ENCODE results near the gene PIGR.
"Not testable (repeated sequence)": the region's sequence is repeated elsewhere in the genome, so short reads cannot be mapped to it uniquely, and the experiment has no call there.

PIGR gene

GRCh38 chr1:206935491-206936067 lies 10.7 kb downstream of the PIGR start:
- DNase-seq: peak in 3 of 56 donors; percentile 27 to 31 (median 30)

- DNase-seq: peak in 1 of 56 donors; percentile 13
These were observed 12.8 kb downstream of the PIGR start for GRCh38 chr1:206933333-206933945.

- no peak for DNase-seq
These were observed 14.1 kb downstream of the PIGR start for GRCh38 chr1:206932177-206932576.

- no peak for DNase-seq
These were observed 14.6 kb downstream of the PIGR start for GRCh38 chr1:206931709-206932108.

- DNase-seq: peak in 3 of 56 donors; percentile 6 to 34 (median 21)
These were observed 16.0 kb downstream of the PIGR start for GRCh38 chr1:206930210-206930798.

- no peak for DNase-seq
These were observed 16.7 kb downstream of the PIGR start for GRCh38 chr1:206929524-206929923.

GRCh38 chr1:206926286-206926685 lies 20.0 kb downstream of the PIGR start:
- no peak for DNase-seq

- peak in 3 of 56 donors; percentile 19 to 43 (median 27) for DNase-seq
These were observed 21.0 kb downstream of the PIGR start for GRCh38 chr1:206925106-206925736.

GRCh38 chr1:206924592-206925105 lies 21.6 kb downstream of the PIGR start:
- DNase-seq: no peak

GRCh38 chr1:206923961-206924557 lies 22.2 kb downstream of the PIGR start:
- DNase-seq: not testable (repeated sequence)

GRCh38 chr1:206923009-206923960 lies 23.0 kb downstream of the PIGR start:
- no peak for DNase-seq

GRCh38 chr1:206922524-206922923 lies 23.7 kb downstream of the PIGR start:
- no peak for DNase-seq

GRCh38 chr1:206921772-206922265 lies 24.4 kb downstream of the PIGR start, which contains the start of gene FCMR:
Gene FCMR, minus strand, starts transcription at chr1:206921941. Its CDS starts 87 bp downstream, at chr1:206921854.
- DNase-seq: peak in 11 of 56 donors; percentile 12 to 61 (median 16)

GRCh38 chr1:206918076-206918475 lies 28.2 kb downstream of the PIGR start:
- no peak for DNase-seq

GRCh38 chr1:206916000-206916709 lies 30.1 kb downstream of the PIGR start:
- no peak for DNase-seq

- DNase-seq: no peak
These were observed 31.1 kb downstream of the PIGR start for GRCh38 chr1:206915030-206915735.

GRCh38 chr1:206913766-206914537 lies 32.3 kb downstream of the PIGR start:
- no peak for DNase-seq
